ENCODE measurements around the gene KLHL25. TPM values are rescaled to one million over a fixed set of nuclear protein-coding genes. Genes with fewer than 3 reads are reported as not detected.

The KLHL25 gene
- total and polyA plus RNA-seq, 2 of the 13 experiments (the other 11 are each of a cell fraction or from before 2014, with no cell fraction given), result 3.7 to 8.2 TPM

DNA sequence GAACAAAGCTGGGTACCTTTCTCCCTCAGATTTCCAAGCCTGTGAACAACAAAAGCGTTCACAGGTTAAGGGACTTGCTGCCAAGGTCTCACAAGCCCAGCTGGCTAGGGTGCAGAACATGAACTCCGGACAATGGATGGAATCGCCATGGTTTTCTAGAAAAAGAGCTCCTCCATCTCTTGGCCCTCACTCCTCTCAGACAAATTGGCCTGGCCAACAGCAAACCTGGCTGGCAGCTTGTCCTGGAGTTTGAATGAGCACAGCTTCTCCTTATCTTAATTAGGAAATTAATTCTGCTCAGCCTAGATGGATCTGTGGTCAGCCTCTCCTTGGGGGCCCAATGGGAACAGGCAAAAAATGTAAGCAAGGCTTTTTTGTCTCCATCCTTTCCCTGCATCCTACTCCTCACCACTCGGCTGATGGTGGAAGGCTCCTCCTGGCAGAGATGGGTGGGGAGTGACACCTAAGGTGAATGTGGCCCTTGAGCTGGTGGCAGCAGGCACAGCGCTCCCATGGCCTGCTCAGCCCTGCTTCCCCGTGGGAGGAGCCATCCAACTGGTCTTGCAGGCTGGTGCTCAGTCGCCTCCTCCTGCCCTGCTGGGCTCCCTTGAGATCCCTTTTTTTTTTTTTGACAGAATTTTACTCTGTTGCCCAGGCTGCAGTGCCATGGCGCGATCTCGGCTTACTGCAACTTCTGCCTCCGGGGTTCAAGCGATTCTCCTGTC is 5.8 kb downstream of the KLHL25 start:
- H3K9me3 ChIP-seq (ENCODE audit: low read length), result no peaks in the 10 kb centered on the region
- no peak for FAIRE-seq
- peaks cover 57% of the 10 kb centered on the region for H3K79me2 ChIP-seq (ENCODE audit: insufficient read depth, low read length)
- TF ChIP-seq, protein P1, sequence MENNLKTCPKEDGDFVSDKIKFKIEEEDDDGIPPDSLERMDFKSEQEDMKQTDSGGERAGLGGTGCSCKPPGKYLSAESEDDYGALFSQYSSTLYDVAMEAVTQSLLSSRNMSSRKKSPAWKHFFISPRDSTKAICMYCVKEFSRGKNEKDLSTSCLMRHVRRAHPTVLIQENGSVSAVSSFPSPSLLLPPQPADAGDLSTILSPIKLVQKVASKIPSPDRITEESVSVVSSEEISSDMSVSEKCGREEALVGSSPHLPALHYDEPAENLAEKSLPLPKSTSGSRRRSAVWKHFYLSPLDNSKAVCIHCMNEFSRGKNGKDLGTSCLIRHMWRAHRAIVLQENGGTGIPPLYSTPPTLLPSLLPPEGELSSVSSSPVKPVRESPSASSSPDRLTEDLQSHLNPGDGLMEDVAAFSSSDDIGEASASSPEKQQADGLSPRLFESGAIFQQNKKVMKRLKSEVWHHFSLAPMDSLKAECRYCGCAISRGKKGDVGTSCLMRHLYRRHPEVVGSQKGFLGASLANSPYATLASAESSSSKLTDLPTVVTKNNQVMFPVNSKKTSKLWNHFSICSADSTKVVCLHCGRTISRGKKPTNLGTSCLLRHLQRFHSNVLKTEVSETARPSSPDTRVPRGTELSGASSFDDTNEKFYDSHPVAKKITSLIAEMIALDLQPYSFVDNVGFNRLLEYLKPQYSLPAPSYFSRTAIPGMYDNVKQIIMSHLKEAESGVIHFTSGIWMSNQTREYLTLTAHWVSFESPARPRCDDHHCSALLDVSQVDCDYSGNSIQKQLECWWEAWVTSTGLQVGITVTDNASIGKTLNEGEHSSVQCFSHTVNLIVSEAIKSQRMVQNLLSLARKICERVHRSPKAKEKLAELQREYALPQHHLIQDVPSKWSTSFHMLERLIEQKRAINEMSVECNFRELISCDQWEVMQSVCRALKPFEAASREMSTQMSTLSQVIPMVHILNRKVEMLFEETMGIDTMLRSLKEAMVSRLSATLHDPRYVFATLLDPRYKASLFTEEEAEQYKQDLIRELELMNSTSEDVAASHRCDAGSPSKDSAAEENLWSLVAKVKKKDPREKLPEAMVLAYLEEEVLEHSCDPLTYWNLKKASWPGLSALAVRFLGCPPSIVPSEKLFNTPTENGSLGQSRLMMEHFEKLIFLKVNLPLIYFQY (CRISPR knock-in tag; IDR thresholded peaks at IDR 0.05; ENCODE audit: borderline replicate concordance), result no peak
- no peak for TF ChIP-seq ZSCAN21 (CRISPR knock-in tag; IDR thresholded peaks at IDR 0.05; ENCODE audit: borderline replicate concordance)
- TF ChIP-seq YY1 (IDR thresholded peaks at IDR 0.05; ENCODE audit: insufficient read depth, insufficient replicate concordance, low read depth, low read length), result no peak
- no peak for TF ChIP-seq ZNF256 (CRISPR knock-in tag; conservative IDR thresholded peaks at IDR 0.05)
- no peak for TF ChIP-seq RFX3 (CRISPR knock-in tag; IDR thresholded peaks at IDR 0.05)
- TF ChIP-seq ZNF441 (CRISPR knock-in tag; IDR thresholded peaks at IDR 0.05; ENCODE audit: borderline replicate concordance), result no peak
- TF ChIP-seq ASH2L (IDR thresholded peaks at IDR 0.05; ENCODE audit: insufficient read length, low read depth, low read length), result no peak
- no peak for TF ChIP-seq U2AF2 (IDR thresholded peaks at IDR 0.05; ENCODE audit: low read depth, low read length)
- TF ChIP-seq SP140L (CRISPR knock-in tag; IDR thresholded peaks at IDR 0.05; ENCODE audit: borderline replicate concordance), result no peak
- TF ChIP-seq MAFF (IDR thresholded peaks at IDR 0.05; ENCODE audit: low read depth, low read length), result no peak
- TF ChIP-seq, protein P2, sequence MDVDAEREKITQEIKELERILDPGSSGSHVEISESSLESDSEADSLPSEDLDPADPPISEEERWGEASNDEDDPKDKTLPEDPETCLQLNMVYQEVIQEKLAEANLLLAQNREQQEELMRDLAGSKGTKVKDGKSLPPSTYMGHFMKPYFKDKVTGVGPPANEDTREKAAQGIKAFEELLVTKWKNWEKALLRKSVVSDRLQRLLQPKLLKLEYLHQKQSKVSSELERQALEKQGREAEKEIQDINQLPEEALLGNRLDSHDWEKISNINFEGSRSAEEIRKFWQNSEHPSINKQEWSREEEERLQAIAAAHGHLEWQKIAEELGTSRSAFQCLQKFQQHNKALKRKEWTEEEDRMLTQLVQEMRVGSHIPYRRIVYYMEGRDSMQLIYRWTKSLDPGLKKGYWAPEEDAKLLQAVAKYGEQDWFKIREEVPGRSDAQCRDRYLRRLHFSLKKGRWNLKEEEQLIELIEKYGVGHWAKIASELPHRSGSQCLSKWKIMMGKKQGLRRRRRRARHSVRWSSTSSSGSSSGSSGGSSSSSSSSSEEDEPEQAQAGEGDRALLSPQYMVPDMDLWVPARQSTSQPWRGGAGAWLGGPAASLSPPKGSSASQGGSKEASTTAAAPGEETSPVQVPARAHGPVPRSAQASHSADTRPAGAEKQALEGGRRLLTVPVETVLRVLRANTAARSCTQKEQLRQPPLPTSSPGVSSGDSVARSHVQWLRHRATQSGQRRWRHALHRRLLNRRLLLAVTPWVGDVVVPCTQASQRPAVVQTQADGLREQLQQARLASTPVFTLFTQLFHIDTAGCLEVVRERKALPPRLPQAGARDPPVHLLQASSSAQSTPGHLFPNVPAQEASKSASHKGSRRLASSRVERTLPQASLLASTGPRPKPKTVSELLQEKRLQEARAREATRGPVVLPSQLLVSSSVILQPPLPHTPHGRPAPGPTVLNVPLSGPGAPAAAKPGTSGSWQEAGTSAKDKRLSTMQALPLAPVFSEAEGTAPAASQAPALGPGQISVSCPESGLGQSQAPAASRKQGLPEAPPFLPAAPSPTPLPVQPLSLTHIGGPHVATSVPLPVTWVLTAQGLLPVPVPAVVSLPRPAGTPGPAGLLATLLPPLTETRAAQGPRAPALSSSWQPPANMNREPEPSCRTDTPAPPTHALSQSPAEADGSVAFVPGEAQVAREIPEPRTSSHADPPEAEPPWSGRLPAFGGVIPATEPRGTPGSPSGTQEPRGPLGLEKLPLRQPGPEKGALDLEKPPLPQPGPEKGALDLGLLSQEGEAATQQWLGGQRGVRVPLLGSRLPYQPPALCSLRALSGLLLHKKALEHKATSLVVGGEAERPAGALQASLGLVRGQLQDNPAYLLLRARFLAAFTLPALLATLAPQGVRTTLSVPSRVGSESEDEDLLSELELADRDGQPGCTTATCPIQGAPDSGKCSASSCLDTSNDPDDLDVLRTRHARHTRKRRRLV (CRISPR knock-in tag; IDR thresholded peaks at IDR 0.05), result no peak
- TF ChIP-seq ZBTB7A (CRISPR knock-in tag; IDR thresholded peaks at IDR 0.05), result no peak
- TF ChIP-seq, protein P3, sequence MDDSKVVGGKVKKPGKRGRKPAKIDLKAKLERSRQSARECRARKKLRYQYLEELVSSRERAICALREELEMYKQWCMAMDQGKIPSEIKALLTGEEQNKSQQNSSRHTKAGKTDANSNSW (CRISPR knock-in tag; IDR thresholded peaks at IDR 0.05; ENCODE audit: borderline replicate concordance), result no peak
- no peak for TF ChIP-seq KLF13 (CRISPR knock-in tag; IDR thresholded peaks at IDR 0.05)
- TF ChIP-seq ESRRA (CRISPR knock-in tag; IDR thresholded peaks at IDR 0.05; ENCODE audit: low read depth), result no peak

More for the DNA sequence above, 5.8 kb downstream of the KLHL25 start:
- ChIA-PET CTCF (ENCODE audit: low intra/inter-chr PET ratio, low total read pairs) (no interaction called here), POLR2A (no interaction called here)
- H3K4me1 ChIP-seq (ENCODE audit: insufficient read depth, low read length), result peaks cover 71% of the 10 kb centered on the region
- no peak overlapping the region for H3K27ac ChIP-seq (ENCODE audit: extremely low read length, insufficient read depth, low read length)
- H3K27me3 ChIP-seq (ENCODE audit: control insufficient read depth in 1 of 2, insufficient read depth in 2 of 2, low read length in 2 of 2), result no peaks in the 10 kb centered on the region; a peak in 1 of 5 replicates
- no peak for ATAC-seq
- no peak overlapping the region for H3K9ac ChIP-seq (ENCODE audit: insufficient read depth, low read depth, low read length)
- no peak overlapping the region for H3K4me3 ChIP-seq (replicated peaks in 1 of 3; ENCODE audit: insufficient read depth in 1 of 3, low read depth in 2 of 3, low read length in 3 of 3)
- H3K36me3 ChIP-seq (replicated peaks in 1 of 2; ENCODE audit: control insufficient read depth in 1 of 2, insufficient read depth in 2 of 2, low read length in 2 of 2), result no peaks in the 10 kb centered on the region
- H3K4me2 ChIP-seq (ENCODE audit: low read depth, low read length), result no peak overlapping the region
- H4K20me1 ChIP-seq (ENCODE audit: insufficient read depth, low read length), result peaks cover 15% of the 10 kb centered on the region
- no peak overlapping the region for H2AFZ ChIP-seq (ENCODE audit: low read length)
- WGBS (ENCODE audit: low lambda C conversion rate), result 90% methylated on average over 11 of the region's 12 CpGs
- BruUV-seq (replicated peaks), result no TSS peak
- DNase-seq (ENCODE audit: low spot score), result no peak
- in situ Hi-C loops (cut with HindIII; ENCODE audit: extremely low pct_ligation_motif_present, low pct_unique_long_range_greater_than_20kb), result no loop called here
- intact Hi-C loops (cut with micrococcal nuclease; ENCODE audit: unreplicated experiment), result no loop called here

All from HepG2 (cell line).